ENCODE results near the gene PAK5.

Gene PAK5

DNA sequence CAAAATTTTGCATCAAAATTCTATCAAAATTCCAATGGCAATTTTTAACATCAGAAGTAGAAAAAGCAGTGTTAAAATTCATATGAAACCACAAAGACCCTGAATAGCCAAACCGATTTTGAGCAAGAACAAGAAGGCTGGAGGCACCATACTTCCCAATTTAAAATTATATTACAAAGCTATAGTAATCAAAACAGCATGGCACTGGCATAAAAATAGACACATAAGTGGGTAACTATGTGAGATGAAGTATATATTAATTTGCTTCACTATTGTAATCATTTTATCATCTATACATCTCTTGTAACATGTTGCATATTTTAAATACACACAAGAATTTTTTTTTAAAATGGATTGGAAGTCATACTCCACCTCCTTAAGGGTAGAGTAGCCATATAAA lies 77.4 kb downstream of the PAK5 start:
- no peak for DNase-seq (ENCODE audit: low read depth)
- TF ChIP-seq, protein P1, sequence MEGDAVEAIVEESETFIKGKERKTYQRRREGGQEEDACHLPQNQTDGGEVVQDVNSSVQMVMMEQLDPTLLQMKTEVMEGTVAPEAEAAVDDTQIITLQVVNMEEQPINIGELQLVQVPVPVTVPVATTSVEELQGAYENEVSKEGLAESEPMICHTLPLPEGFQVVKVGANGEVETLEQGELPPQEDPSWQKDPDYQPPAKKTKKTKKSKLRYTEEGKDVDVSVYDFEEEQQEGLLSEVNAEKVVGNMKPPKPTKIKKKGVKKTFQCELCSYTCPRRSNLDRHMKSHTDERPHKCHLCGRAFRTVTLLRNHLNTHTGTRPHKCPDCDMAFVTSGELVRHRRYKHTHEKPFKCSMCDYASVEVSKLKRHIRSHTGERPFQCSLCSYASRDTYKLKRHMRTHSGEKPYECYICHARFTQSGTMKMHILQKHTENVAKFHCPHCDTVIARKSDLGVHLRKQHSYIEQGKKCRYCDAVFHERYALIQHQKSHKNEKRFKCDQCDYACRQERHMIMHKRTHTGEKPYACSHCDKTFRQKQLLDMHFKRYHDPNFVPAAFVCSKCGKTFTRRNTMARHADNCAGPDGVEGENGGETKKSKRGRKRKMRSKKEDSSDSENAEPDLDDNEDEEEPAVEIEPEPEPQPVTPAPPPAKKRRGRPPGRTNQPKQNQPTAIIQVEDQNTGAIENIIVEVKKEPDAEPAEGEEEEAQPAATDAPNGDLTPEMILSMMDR (IDR thresholded peaks at IDR 0.05; ENCODE audit: control insufficient read depth, insufficient read depth, low read depth, low read length, missing control alignments): no peak
- H3K4me3 ChIP-seq (ENCODE audit: control insufficient read depth, low read depth, low read length): no peak overlapping the region

DNA sequence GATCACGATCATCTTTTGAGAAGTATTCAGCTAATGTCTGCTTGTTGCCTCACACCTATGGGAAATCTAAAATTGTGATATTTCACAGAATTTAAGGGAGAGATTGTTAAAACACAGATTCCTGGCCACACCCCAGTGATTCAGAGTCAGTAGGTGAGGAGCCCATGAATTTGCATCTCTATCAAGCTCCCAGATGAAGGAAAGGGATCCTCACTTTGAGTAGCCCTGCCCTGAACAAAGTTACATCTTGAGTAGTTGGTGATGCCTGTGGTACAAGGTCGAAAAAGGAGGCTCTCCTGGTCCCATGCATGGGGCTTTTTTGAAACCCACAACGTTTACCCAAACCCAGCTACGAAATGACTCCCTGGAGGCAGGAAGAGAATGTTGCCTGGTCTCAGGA lies 79.5 kb downstream of the PAK5 start:
- TF ChIP-seq, protein P1 (IDR thresholded peaks at IDR 0.05; ENCODE audit: control insufficient read depth, insufficient read depth, low read depth, low read length, missing control alignments): no peak
- no peak overlapping the region for H3K4me3 ChIP-seq (ENCODE audit: control insufficient read depth, low read depth, low read length)
- no peak for DNase-seq (ENCODE audit: low read depth)

DNA sequence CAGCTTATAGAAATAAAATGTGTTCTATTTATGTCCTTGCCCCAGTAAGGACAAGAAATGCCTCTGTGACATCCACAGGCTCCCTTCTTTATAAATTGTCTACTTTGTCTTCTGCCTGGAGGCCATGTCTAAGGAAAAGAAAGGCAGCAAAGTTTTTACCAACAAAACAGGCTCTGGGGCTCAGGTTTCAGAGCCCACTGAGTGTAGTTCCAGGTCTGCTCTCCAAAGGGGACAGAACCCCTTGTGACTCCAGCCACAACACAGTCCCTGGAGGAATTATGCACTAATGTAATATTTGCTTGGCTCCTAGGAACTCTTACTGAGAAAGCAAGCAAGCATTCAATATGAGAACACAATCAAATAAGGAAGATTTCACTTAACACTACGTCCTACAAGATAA lies 80.1 kb downstream of the PAK5 start:
- no peak overlapping the region for H3K4me3 ChIP-seq (ENCODE audit: control insufficient read depth, low read depth, low read length)
- DNase-seq (ENCODE audit: low read depth): no peak
- TF ChIP-seq, protein P1 (IDR thresholded peaks at IDR 0.05; ENCODE audit: control insufficient read depth, insufficient read depth, low read depth, low read length, missing control alignments): no peak

DNA sequence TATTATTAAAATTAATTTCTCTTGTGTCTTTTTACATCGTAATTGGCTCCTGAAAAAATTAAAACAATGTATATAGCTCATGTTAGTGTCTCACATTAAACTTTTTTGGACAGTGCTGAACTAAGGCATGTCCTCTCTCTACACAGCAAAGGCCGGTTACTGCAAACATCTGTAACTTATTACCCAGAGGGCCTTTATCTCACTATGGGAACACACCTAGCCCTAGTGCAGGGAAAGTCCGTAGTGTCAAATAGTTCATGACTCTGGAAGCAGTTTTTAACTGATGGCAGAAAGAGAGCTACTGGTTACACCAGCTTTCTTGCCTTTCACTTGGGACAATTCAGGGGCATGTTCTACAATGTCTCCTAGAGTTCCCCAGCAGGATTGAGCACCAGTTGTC lies 82.2 kb downstream of the PAK5 start:
- TF ChIP-seq, protein P1 (IDR thresholded peaks at IDR 0.05; ENCODE audit: control insufficient read depth, insufficient read depth, low read depth, low read length, missing control alignments): no peak
- H3K4me3 ChIP-seq (ENCODE audit: control insufficient read depth, low read depth, low read length): no peak overlapping the region
- no peak for DNase-seq (ENCODE audit: low read depth)

DNA sequence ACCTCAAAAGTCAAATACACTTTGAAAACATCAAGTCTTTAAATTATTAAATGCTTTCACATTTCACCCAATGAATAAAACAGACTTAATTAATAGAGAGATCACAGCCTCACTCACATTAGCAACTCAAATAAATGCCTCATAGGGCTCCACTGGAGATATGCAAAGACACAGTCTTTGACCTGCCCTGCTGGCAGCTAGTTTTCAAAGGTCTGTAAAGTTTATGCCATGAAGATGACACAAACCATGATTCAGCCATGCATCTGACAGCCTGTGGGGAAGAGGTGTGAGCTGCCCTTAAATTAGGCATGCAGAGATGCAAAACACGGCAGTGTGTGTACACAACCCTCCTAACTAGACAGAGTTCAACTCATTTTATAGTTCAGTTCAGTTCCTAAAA lies 83.6 kb downstream of the PAK5 start:
- no peak overlapping the region for H3K4me3 ChIP-seq (ENCODE audit: control insufficient read depth, low read depth, low read length)
- TF ChIP-seq, protein P1 (IDR thresholded peaks at IDR 0.05; ENCODE audit: control insufficient read depth, insufficient read depth, low read depth, low read length, missing control alignments): no peak
- no peak for DNase-seq (ENCODE audit: low read depth)

DNA sequence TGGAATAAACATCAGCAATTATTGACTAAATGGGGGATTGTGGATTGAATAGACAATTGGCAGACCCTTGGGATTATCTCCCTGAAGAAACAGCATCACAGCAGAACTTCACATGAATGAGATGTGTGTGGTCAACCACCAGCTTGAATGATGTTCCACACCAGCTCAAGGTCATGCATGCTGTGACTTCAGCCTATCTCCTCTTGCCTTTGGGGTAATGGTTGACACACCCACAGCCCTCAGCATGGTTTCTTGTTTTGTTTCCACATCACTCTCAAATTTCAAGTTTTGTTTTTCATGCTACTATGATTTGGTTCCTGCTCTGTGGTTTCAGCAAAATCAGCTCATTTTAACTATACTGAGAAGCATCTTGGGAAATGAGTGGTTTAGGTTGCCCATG lies 94.3 kb downstream of the PAK5 start:
- H3K4me3 ChIP-seq (ENCODE audit: control insufficient read depth, low read depth, low read length): no peak overlapping the region
- TF ChIP-seq, protein P1 (IDR thresholded peaks at IDR 0.05; ENCODE audit: control insufficient read depth, insufficient read depth, low read depth, low read length, missing control alignments): no peak
- no peak for DNase-seq (ENCODE audit: low read depth)

DNA sequence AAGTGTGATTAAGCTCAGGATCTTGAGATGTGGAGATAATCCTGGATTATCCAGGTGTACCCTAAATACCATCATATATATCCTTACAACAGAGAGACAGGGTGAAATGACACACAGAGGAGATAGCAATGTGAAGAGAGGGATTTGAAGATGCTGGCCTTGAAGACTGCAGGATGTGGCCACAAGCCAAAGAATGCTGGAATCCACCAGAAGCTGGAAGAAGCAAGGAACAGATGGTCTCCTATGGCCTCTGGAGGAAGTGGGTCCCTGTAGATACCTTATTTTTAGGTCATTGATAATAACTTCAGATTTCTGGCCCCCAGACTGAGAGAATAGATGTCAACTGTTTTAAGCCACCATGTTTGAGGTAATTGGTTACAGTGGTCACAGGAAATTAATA lies 95.0 kb downstream of the PAK5 start:
- DNase-seq (ENCODE audit: low read depth): no peak
- TF ChIP-seq, protein P1 (IDR thresholded peaks at IDR 0.05; ENCODE audit: control insufficient read depth, insufficient read depth, low read depth, low read length, missing control alignments): no peak
- no peak overlapping the region for H3K4me3 ChIP-seq (ENCODE audit: control insufficient read depth, low read depth, low read length)
